CD4-positive, alpha-beta memory T cell (primary cell): ENCODE measurements around the gene CDH5. TPM values are rescaled to one million over a fixed set of nuclear protein-coding genes. Genes with fewer than 3 reads are reported as not detected.

Experiments used
- CTCF ChIA-PET: fragments of 350-600 bp; sonication (Branson Sonifier 250); formaldehyde crosslinking; loops from one replicate; lab custom pipeline; 2021; ENCODE audit warnings: inconsistent platforms; ENCODE audit not compliant: partially characterized antibody; lab: Charles Lee
- POLR2A ChIA-PET: fragments of 350-600 bp; sonication (Branson Sonifier 250); formaldehyde crosslinking; loops from one replicate; lab custom pipeline; 2021; ENCODE audit not compliant: partially characterized antibody; lab: Charles Lee
- DNase-seq, 5 donors: peaks; one replicate each; pipeline versions ENCODE4 v3.0.0 to v3.0.0-alpha.2; 2020 to 2022; ENCODE audit warnings: mixed read lengths in 1 of 5
- H3K27ac ChIP-seq: one replicate; pipeline ENCODE4 v1.7.0; 2013; ENCODE audit warnings: low read depth, low read length
- H3K27me3 ChIP-seq: 2 replicates; pipeline ENCODE4 v1.7.0; 2013; ENCODE audit warnings: mild to moderate bottlenecking, low read length, moderate library complexity; ENCODE audit not compliant: insufficient read depth
- H3K36me3 ChIP-seq: 2 replicates; pipeline ENCODE4 v1.7.0; 2013; ENCODE audit warnings: mild to moderate bottlenecking, low read length, moderate library complexity; ENCODE audit not compliant: insufficient read depth
- H3K4me1 ChIP-seq: 2 replicates; pipeline ENCODE4 v1.7.0; 2013; ENCODE audit warnings: mild to moderate bottlenecking, low read length, moderate library complexity; ENCODE audit not compliant: insufficient read depth
- H3K4me3 ChIP-seq, 2 donors: one replicate each; pipeline ENCODE4 v1.7.0; 2013; ENCODE audit warnings: low read length in 2 of 2, mild to moderate bottlenecking in 1 of 2
- H3K9me3 ChIP-seq, 2 donors: one replicate each; pipeline ENCODE4 v1.7.0; 2013; ENCODE audit warnings: low read length in 2 of 2, control low read depth in 1 of 2; ENCODE audit not compliant: control insufficient read depth in 1 of 2
- H3K27ac Mint-ChIP-seq, 7 donors: one replicate each; pipeline ENCODE4 v1.8.0; 2020 to 2021; ENCODE audit warnings: mixed read lengths in 7 of 7, mild to moderate bottlenecking in 6 of 7, inconsistent platforms in 3 of 7, moderate library complexity in 3 of 7
- H3K27me3 Mint-ChIP-seq, 2 donors: one replicate each; pipeline ENCODE4 v1.8.0; 2020 to 2021; ENCODE audit warnings: mixed read lengths in 2 of 2
- H3K36me3 Mint-ChIP-seq, 2 donors: one replicate each; pipeline ENCODE4 v1.8.0; 2020 to 2021; ENCODE audit warnings: mixed read lengths in 2 of 2, inconsistent platforms in 1 of 2, mild to moderate bottlenecking in 1 of 2
- H3K4me1 Mint-ChIP-seq, 4 donors: one replicate each; pipeline ENCODE4 v1.8.0; 2020 to 2021; ENCODE audit warnings: mixed read lengths in 4 of 4, mild to moderate bottlenecking in 1 of 4
- H3K4me3 Mint-ChIP-seq, 8 donors: one replicate each; pipeline ENCODE4 v1.8.0; 2020 to 2021; ENCODE audit warnings: mixed read lengths in 8 of 8, mild to moderate bottlenecking in 7 of 8, moderate library complexity in 6 of 8, inconsistent platforms in 3 of 8
- H3K9me3 Mint-ChIP-seq, 8 donors: one replicate each; pipeline ENCODE4 v1.8.0; 2020 to 2021; ENCODE audit warnings: mixed read lengths in 8 of 8, mild to moderate bottlenecking in 5 of 8, inconsistent platforms in 3 of 8, moderate library complexity in 1 of 8
- intact Hi-C: fragments of 100-400 bp; cut with micrococcal nuclease; formaldehyde crosslinking; loops from one replicate; pipeline ENCODE4 v1.15.1; 2023
- polyA plus RNA-seq, 2 donors: library from polyadenylated mRNA; unstranded; fragments of 300-500 nt; fragmentation: Illumina TruSeq; gene quantifications; one replicate each; pipeline ENCODE4 v1.2.3, GENCODE V29; 2021
- total RNA-seq, 2 experiments: library from RNA; stranded (reverse); gene quantifications; one replicate each; pipeline ENCODE4 v1.2.3, GENCODE V29; 2021

Gene CDH5
- total and polyA plus RNA-seq, 4 experiments from 2014 or later: not detected

DNA sequence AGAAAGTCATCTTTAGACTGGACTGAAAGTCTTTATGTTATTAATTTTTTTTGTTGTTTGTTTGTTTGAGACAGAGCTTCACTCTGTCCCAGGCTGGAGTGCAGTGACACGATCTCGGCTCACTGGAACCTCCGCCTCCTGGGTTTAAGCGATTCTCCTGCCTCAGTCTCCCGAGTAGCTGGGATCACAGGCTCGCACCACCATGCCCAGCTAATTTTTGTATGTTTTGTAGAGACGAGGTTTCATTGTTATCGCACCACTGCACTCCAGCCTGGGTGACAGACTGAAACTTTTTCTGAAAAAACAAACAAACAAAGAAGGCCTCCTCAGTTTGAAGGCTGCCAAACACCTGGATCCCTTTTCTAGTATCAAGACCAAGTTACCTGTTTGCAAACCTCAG lies 65.3 kb downstream of the CDH5 start:
- H3K27ac ChIP-seq: no peak overlapping the region
- H3K27me3 ChIP-seq: peaks cover 17% of the 10 kb centered on the region
- H3K4me1 ChIP-seq: peaks cover 11% of the 10 kb centered on the region
- Mint-ChIP-seq H3K36me3 (no peaks in the 10 kb centered on the region), H3K9me3 (no peaks in the 10 kb centered on the region), H3K27me3 (peaks cover 29 to 35% of the 10 kb centered on the region in 2 donors), H3K27ac (no peak overlapping the region), H3K4me3 (no peak overlapping the region), H3K4me1 (peaks cover 0 to 8% (median 3%) of the 10 kb centered on the region in 4 donors)
- no peaks in the 10 kb centered on the region for H3K36me3 ChIP-seq
- ChIA-PET CTCF (no interaction called here), POLR2A (no interaction called here)
- intact Hi-C loops: no loop called here
- H3K4me3 ChIP-seq: no peak overlapping the region
- DNase-seq: no peak
- no peaks in the 10 kb centered on the region for H3K9me3 ChIP-seq

- Mint-ChIP-seq H3K4me3 (no peak overlapping the region), H3K9me3 (no peaks in the 10 kb centered on the region), H3K36me3 (no peaks in the 10 kb centered on the region), H3K27me3 (peaks cover 29 to 37% of the 10 kb centered on the region in 2 donors), H3K27ac (peak overlapping the region in 1 of 7 donors; percentile 19), H3K4me1 (peaks cover 0 to 8% (median 3%) of the 10 kb centered on the region in 4 donors)
- Histone ChIP-seq H3K27me3 (peaks cover 17% of the 10 kb centered on the region), H3K36me3 (no peaks in the 10 kb centered on the region), H3K9me3 (no peaks in the 10 kb centered on the region), H3K4me1 (peaks cover 11% of the 10 kb centered on the region), H3K4me3 (no peak overlapping the region), H3K27ac (no peak overlapping the region)
- ChIA-PET POLR2A (no interaction called here), CTCF (no interaction called here)
- no peak for DNase-seq
- intact Hi-C loops: no loop called here
Measured at GRCh38 chr16:66432429-66432828, 65.9 kb downstream of the CDH5 start.

GRCh38 chr16:66434619-66435430 lies 68.3 kb downstream of the CDH5 start:
- no peaks in the 10 kb centered on the region for H3K4me1 ChIP-seq
- Mint-ChIP-seq H3K9me3 (no peaks in the 10 kb centered on the region), H3K4me3 (no peak overlapping the region), H3K4me1 (no peaks in the 10 kb centered on the region), H3K27ac (no peak overlapping the region), H3K36me3 (no peaks in the 10 kb centered on the region), H3K27me3 (peaks cover 15 to 30% of the 10 kb centered on the region in 2 donors)
- ChIA-PET POLR2A (no interaction called here), CTCF (no interaction called here)
- peaks cover 5% of the 10 kb centered on the region for H3K27me3 ChIP-seq
- H3K9me3 ChIP-seq: no peaks in the 10 kb centered on the region
- no peak overlapping the region for H3K4me3 ChIP-seq
- intact Hi-C loops: no loop called here
- H3K27ac ChIP-seq: no peak overlapping the region
- DNase-seq: no peak
- no peaks in the 10 kb centered on the region for H3K36me3 ChIP-seq

DNA sequence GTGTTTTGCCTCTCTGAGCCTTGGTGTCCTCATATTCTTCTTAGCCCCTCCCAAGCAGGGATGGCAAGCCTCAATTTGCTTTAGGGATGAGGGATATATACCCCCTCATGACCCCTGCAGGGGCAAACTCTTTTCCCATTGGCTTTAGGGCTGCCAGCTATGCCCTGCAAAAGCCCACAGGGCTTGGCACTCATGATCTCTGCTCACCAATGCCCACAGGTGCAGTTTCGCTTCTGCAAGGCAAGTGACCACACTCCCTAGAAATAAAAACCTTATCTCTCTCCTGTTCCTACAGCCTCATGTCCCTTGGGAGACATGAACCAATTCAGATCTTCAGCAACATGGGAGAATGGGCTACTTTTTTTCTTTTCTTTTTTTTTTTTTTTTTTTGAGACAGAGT lies 69.4 kb downstream of the CDH5 start:
- Histone ChIP-seq H3K4me3 (no peak overlapping the region), H3K27me3 (peaks cover 5% of the 10 kb centered on the region), H3K36me3 (no peaks in the 10 kb centered on the region), H3K9me3 (no peaks in the 10 kb centered on the region), H3K27ac (no peak overlapping the region), H3K4me1 (no peaks in the 10 kb centered on the region)
- no peak for DNase-seq
- POLR2A ChIA-PET: no interaction called here
- Mint-ChIP-seq H3K4me1 (no peaks in the 10 kb centered on the region), H3K27ac (no peak overlapping the region), H3K9me3 (no peaks in the 10 kb centered on the region), H3K4me3 (no peak overlapping the region), H3K27me3 (peaks cover 14 to 30% of the 10 kb centered on the region in 2 donors), H3K36me3 (no peaks in the 10 kb centered on the region)
- intact Hi-C loops: no loop called here
- CTCF ChIA-PET: no interaction called here

DNA sequence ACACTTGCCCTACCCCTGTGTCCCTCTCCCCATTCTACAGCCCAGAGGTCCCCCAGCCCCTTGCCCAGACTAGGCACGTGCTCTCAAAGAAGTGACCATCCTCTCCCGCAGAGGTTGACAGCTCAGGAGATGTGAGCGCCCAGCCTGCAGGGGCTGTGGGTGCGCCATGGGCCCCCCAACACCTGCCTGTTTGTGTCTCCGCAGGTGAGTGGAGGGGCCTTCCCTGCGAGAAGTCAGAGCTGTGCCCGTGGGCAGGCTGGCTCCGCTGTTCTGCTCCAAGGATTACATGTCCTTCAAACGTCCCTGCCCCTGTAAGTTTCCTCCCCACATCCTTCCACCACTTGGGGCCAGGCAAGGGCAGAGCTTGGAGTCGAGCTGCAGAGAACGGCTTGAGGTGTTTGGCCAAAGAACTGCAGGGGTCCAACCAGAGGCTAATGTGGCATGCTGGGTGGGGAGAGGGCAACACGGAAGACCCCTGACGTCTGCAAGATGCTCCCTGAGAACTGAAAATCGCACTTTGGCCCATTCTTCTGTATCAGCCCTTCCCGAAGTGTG lies 71.0 kb downstream of the CDH5 start:
- no peak overlapping the region for H3K27ac Mint-ChIP-seq
- H3K4me3 Mint-ChIP-seq: no peak overlapping the region
- peaks cover under 1% of the 10 kb centered on the region for H3K27me3 ChIP-seq
- ChIA-PET POLR2A (no interaction called here), CTCF (no interaction called here)
- no peaks in the 10 kb centered on the region for H3K36me3 ChIP-seq
- intact Hi-C loops: no loop called here
- H3K27ac ChIP-seq: no peak overlapping the region
- no peaks in the 10 kb centered on the region for H3K9me3 ChIP-seq
- no peak overlapping the region for H3K4me3 ChIP-seq
- H3K4me1 ChIP-seq: no peaks in the 10 kb centered on the region
- no peaks in the 10 kb centered on the region for H3K4me1 Mint-ChIP-seq
- H3K27me3 Mint-ChIP-seq: peaks cover 7 to 28% of the 10 kb centered on the region in 2 donors
- no peak for DNase-seq
- H3K36me3 Mint-ChIP-seq: no peaks in the 10 kb centered on the region
- no peaks in the 10 kb centered on the region for H3K9me3 Mint-ChIP-seq

GRCh38 chr16:66438536-66438935 lies 72.0 kb downstream of the CDH5 start:
- H3K36me3 ChIP-seq: no peaks in the 10 kb centered on the region
- peaks cover 3 to 21% of the 10 kb centered on the region in 2 donors for H3K27me3 Mint-ChIP-seq
- H3K9me3 Mint-ChIP-seq: no peaks in the 10 kb centered on the region
- H3K27ac ChIP-seq: no peak overlapping the region
- no peak overlapping the region for H3K4me3 Mint-ChIP-seq
- no peak for DNase-seq
- ChIA-PET CTCF (no interaction called here), POLR2A (no interaction called here)
- no peak overlapping the region for H3K27ac Mint-ChIP-seq
- H3K36me3 Mint-ChIP-seq: no peaks in the 10 kb centered on the region
- H3K9me3 ChIP-seq: no peaks in the 10 kb centered on the region
- H3K27me3 ChIP-seq: no peaks in the 10 kb centered on the region
- H3K4me3 ChIP-seq: no peak overlapping the region
- intact Hi-C loops: no loop called here
- H3K4me1 Mint-ChIP-seq: no peaks in the 10 kb centered on the region
- H3K4me1 ChIP-seq: no peaks in the 10 kb centered on the region

DNA sequence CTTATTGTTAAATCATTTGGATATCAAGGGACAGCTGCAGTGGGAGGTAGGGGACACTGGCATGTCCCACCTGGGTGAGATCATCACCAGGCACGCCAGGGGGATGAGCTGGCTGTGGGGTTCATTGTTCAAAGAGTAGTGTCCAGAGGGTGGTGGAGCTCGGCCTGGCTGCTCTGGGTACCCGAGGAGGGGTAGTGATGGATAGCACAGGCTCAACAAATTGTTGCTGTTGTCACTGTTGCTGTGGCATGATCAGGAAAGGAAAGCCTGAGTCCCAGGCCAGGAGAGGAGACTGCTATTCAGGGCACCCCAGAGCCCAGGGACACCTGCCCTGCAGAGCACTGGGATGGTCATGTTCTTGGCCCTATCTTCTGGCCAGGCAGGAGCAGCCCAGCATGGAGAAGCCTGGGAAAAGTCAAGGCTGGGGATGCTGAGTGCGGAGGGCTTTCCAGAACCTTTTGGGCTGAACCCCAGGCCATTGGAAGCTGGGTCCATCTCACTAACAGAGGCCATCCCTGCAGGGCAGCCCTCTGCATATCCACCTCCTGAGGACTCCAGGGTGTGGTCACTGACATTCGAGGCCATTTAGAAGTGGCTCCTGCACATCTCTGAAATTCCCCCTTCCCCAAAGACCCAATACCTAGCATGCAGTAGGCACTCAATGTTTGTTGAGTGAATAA lies 72.7 kb downstream of the CDH5 start:
- no peak overlapping the region for H3K4me3 Mint-ChIP-seq
- DNase-seq: no peak
- Histone ChIP-seq H3K4me3 (no peak overlapping the region), H3K27ac (no peak overlapping the region), H3K36me3 (no peaks in the 10 kb centered on the region), H3K9me3 (no peaks in the 10 kb centered on the region), H3K27me3 (no peaks in the 10 kb centered on the region), H3K4me1 (no peaks in the 10 kb centered on the region)
- ChIA-PET CTCF (no interaction called here), POLR2A (no interaction called here)
- H3K9me3 Mint-ChIP-seq: no peaks in the 10 kb centered on the region
- peaks cover 8 to 22% of the 10 kb centered on the region in 2 donors for H3K27me3 Mint-ChIP-seq
- H3K4me1 Mint-ChIP-seq: no peaks in the 10 kb centered on the region
- no peaks in the 10 kb centered on the region for H3K36me3 Mint-ChIP-seq
- intact Hi-C loops: no loop called here
- H3K27ac Mint-ChIP-seq: no peak overlapping the region
